ENCODE measurements around the gene MAN1C1. TPM values are rescaled to one million over a fixed set of nuclear protein-coding genes. Genes with fewer than 3 reads are reported as not detected.

The MAN1C1 gene
- total and polyA plus RNA-seq, 2 donors (not counting 3 experiments of a cell fraction or from before 2014, with no cell fraction given) = 1.5 to 4.0 TPM

DNA sequence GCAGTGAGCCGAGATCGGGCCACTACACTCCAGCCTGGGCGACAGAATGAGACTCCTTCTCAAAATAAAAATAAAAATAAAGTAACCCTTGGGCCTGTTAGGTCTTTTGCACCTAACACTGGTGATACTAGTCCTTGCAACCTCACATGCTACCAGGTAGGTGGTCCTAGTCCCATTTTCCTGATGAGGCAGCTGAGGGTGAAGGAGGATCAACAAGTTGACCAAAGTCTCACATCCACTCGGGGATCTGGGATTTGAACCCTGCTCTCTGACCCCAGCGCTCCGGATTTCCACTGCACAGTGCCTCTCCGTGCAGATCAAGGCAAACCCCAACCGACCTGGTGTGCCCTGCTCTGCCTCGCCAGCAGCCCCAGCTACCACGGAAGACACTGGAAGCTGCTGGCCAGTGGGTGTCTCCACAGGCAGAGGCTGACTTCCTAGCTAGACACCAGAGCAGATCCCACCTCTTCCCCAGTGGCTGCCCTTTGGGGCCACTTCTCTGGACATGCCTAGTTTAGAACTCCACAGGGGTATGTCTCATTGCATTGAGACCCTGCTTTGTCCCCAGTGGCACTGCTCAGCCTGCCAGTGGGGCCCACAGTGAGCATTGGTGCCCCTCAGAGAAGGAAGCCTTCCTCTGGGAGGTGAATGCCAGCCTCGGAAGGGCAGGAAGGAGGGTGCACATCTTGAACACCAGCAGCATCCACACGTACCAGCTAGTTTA lies 45.6 kb upstream of the MAN1C1 start:
- no peak overlapping the region for H3K4me2 ChIP-seq (ENCODE audit: insufficient read depth, low read length)
- no peak overlapping the region for H2AFZ ChIP-seq (ENCODE audit: low read depth, low read length)
- no peaks in the 10 kb centered on the region for H3K79me2 ChIP-seq (ENCODE audit: control insufficient read depth, insufficient read depth, low read length)
- H3K9ac ChIP-seq (replicated peaks; ENCODE audit: extremely low read depth, insufficient read depth, low read length) = no peak overlapping the region
- H3K4me1 ChIP-seq (ENCODE audit: control insufficient read depth, extremely low read depth, insufficient read depth, low read length) = peaks cover 6% of the 10 kb centered on the region
- CTCF ChIA-PET = interaction anchor here (1.1 to 2.7 kb wide), 3 partner anchors 9 to 34 kb away, joined by 3 to 11 read pairs (median 4); no protein-coding TSS in a partner anchor
- H3K9me3 ChIP-seq (replicated peaks; ENCODE audit: control insufficient read depth, insufficient read depth, low read length) = no peaks in the 10 kb centered on the region
- dilution Hi-C loops (cut with MboI; ENCODE audit: extremely low pct_ligation_motif_present, low sequenced_read_pairs) = no loop called here
- no peak for FAIRE-seq
- BruUV-seq (replicated peaks) = no TSS peak
- H3K27ac ChIP-seq (ENCODE audit: insufficient read depth, low read depth, low read length) = no peak overlapping the region
- no peak for DNase-seq (ENCODE audit: low read depth, low spot score)
- H3K36me3 ChIP-seq (ENCODE audit: control insufficient read depth in 2 of 2, extremely low read depth in 1 of 2, insufficient read depth in 2 of 2, low read length in 2 of 2) = no peaks in the 10 kb centered on the region
- TF ChIP-seq, protein P1, sequence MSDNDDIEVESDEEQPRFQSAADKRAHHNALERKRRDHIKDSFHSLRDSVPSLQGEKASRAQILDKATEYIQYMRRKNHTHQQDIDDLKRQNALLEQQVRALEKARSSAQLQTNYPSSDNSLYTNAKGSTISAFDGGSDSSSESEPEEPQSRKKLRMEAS (IDR thresholded peaks at IDR 0.05; ENCODE audit: insufficient read depth, insufficient read length) = no peak
- TF ChIP-seq EZH2 (IDR thresholded peaks at IDR 0.05; ENCODE audit: borderline replicate concordance, low read depth, low read length, severe bottlenecking) (no peak), POLR2AphosphoS5 (IDR thresholded peaks at IDR 0.05; ENCODE audit: insufficient read depth, low read depth, low read length) (no peak), POLR2A (IDR thresholded peaks at IDR 0.05; ENCODE audit: low read depth, low read length) (no peak), FOS (IDR thresholded peaks at IDR 0.05; ENCODE audit: borderline replicate concordance, insufficient read depth, low read length) (no peak), JUN (IDR thresholded peaks at IDR 0.05; ENCODE audit: borderline replicate concordance, insufficient read depth, insufficient read length, low read depth) (no peak), GATA2 (IDR thresholded peaks at IDR 0.05; ENCODE audit: insufficient read depth, insufficient read length, low read depth, low read length) (no peak), MYC (IDR thresholded peaks at IDR 0.05; ENCODE audit: low read depth, low read length) (no peak)
- TF ChIP-seq, protein P2, sequence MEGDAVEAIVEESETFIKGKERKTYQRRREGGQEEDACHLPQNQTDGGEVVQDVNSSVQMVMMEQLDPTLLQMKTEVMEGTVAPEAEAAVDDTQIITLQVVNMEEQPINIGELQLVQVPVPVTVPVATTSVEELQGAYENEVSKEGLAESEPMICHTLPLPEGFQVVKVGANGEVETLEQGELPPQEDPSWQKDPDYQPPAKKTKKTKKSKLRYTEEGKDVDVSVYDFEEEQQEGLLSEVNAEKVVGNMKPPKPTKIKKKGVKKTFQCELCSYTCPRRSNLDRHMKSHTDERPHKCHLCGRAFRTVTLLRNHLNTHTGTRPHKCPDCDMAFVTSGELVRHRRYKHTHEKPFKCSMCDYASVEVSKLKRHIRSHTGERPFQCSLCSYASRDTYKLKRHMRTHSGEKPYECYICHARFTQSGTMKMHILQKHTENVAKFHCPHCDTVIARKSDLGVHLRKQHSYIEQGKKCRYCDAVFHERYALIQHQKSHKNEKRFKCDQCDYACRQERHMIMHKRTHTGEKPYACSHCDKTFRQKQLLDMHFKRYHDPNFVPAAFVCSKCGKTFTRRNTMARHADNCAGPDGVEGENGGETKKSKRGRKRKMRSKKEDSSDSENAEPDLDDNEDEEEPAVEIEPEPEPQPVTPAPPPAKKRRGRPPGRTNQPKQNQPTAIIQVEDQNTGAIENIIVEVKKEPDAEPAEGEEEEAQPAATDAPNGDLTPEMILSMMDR (IDR thresholded peaks at IDR 0.05; ENCODE audit: extremely low read depth in 1 of 2, insufficient read depth in 1 of 2, low read depth in 1 of 2, low read length in 2 of 2) = no peak
- H3K4me3 ChIP-seq (replicated peaks in 1 of 3; ENCODE audit: insufficient read depth in 1 of 3, low read depth in 1 of 3, low read length in 3 of 3) = no peak overlapping the region
- no peaks in the 10 kb centered on the region for H4K20me1 ChIP-seq (replicated peaks; ENCODE audit: control insufficient read depth, extremely low read depth, insufficient read depth, low read length)
- H3K27me3 ChIP-seq (ENCODE audit: control insufficient read depth in 2 of 2, insufficient read depth in 2 of 2, low read length in 2 of 2) = no peaks in the 10 kb centered on the region
- POLR2A ChIA-PET = no interaction called here
- intact Hi-C loops (cut with micrococcal nuclease) = no loop called here
- no peaks in the 10 kb centered on the region for H3K9me1 ChIP-seq (replicated peaks; ENCODE audit: control insufficient read depth, extremely low read depth, insufficient read depth, low read length)

Measured in endothelial cell of umbilical vein (primary cell).